Panc1 (cell line): Measurements from ENCODE around the gene MED12.

Experiments
- CTCF ChIP-seq: fragments of 450-650 bp; IDR thresholded peaks from 2 replicates; pipeline ENCODE4 v1.5.1; 2017; ENCODE audit warnings: mild to moderate bottlenecking
- POLR2AphosphoS5 ChIP-seq: IDR thresholded peaks from 2 replicates; pipeline ENCODE4 v1.6.1; 2012; ENCODE audit warnings: mild to moderate bottlenecking, low read depth, low read length, moderate library complexity
- REST ChIP-seq, 2 experiments: IDR thresholded peaks; 2 replicates each; pipeline ENCODE4 v1.6.1; 2011 to 2012; ENCODE audit warnings: low read depth in 2 of 2, control low read depth in 1 of 2, low read length in 1 of 2, mild to moderate bottlenecking in 1 of 2, moderate library complexity in 1 of 2; ENCODE audit not compliant: insufficient read depth in 1 of 2
- SIN3A ChIP-seq: IDR thresholded peaks from 2 replicates; pipeline ENCODE4 v1.6.1; 2012; ENCODE audit warnings: low read depth, mild to moderate bottlenecking, low read length, moderate library complexity, borderline replicate concordance; ENCODE audit not compliant: insufficient read depth

- no peak for TF ChIP-seq CTCF
- no peak for TF ChIP-seq POLR2AphosphoS5
- TF ChIP-seq REST (IDR thresholded peaks at IDR 0.05; ENCODE audit: insufficient read depth in 1 of 2, low read depth in 2 of 2, low read length in 1 of 2) = no peak
- no peak for TF ChIP-seq SIN3A
These were observed 12.0 kb upstream of the MED12 start, which contains the start of gene CXorf65 for GRCh38 chrX:71106427-71106826.
